ENCODE data around the gene LNX2. TPM values are rescaled to one million over a fixed set of nuclear protein-coding genes. Genes with fewer than 3 reads are reported as not detected.

LNX2 gene
- total and polyA plus RNA-seq, 2 of the 4 experiments (the other 2 are of a cell fraction): 3.1 to 7.2 TPM

DNA sequence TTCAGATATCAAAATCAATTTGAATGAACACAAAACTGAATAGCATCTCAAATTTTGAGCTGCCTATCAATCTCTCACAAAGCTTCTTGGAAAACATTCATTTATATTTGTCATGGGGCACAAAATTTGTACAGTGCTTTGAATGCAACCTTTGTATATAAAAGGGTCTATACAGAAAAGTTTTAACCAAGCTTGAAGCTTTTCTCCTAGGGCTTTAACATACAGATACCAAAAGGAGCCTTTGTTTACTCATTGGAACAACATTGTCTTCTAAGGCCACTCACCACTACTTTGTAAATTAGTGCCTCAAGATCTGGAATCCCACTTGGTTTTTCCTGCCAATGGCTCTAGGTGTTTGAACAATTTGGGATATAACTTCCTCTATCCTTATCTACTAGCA, 21.2 kb downstream of the LNX2 start:
- Histone ChIP-seq H3K9me1 (ENCODE audit: insufficient read depth, low read length) (peaks cover 6% of the 10 kb centered on the region; the same call in 1 of the 2 replicates), H2BK15ac (ENCODE audit: low read depth, low read length) (no peak overlapping the region), H3K4me3 (ENCODE audit: insufficient read depth, low read depth, low read length) (no peak overlapping the region), H4K20me1 (ENCODE audit: insufficient read depth, low read length) (no peaks in the 10 kb centered on the region), H3K79me1 (ENCODE audit: low read depth in 1 of 2, low read length in 2 of 2) (peaks cover 16 to 40% of the 10 kb centered on the region in 2 experiments; a peak in 3 of 4 replicates), H4K8ac (ENCODE audit: low read depth in 2 of 2, low read length in 2 of 2) (no peak overlapping the region), H2BK20ac (ENCODE audit: low read depth, low read length) (no peak overlapping the region), H2AK5ac (ENCODE audit: low read depth, low read length) (no peak overlapping the region), H4K5ac (ENCODE audit: low read depth, low read length) (no peak overlapping the region), H2BK5ac (ENCODE audit: low read depth, low read length, poor library complexity, severe bottlenecking) (no peak overlapping the region), H3K9ac (ENCODE audit: low read depth, low read length) (no peak overlapping the region), H3K4me2 (ENCODE audit: low read depth, low read length) (no peak overlapping the region), H3K27me3 (ENCODE audit: control insufficient read depth, insufficient read depth, low read length) (no peaks in the 10 kb centered on the region), H3K56ac (ENCODE audit: extremely low read depth, insufficient read depth, low read length) (no peak overlapping the region), H3K23ac (ENCODE audit: low read depth, low read length) (no peak overlapping the region), H3K14ac (replicated peaks; ENCODE audit: low read depth, low read length) (no peak overlapping the region), H3K27ac (ENCODE audit: insufficient read depth, low read length) (no peak overlapping the region), H3K18ac (ENCODE audit: low read depth, low read length) (no peak overlapping the region), H3K9me3 (ENCODE audit: control insufficient read depth, insufficient read depth, low read length) (no peaks in the 10 kb centered on the region), H3K4ac (ENCODE audit: low read depth, low read length) (no peak overlapping the region), H3K4me1 (ENCODE audit: control insufficient read depth, insufficient read depth, low read length) (0 out of 2 replicates have a peak, but pooled peaks cover 2% of the 10 kb centered on the region), H3K36me3 (ENCODE audit: control insufficient read depth, insufficient read depth, low read length) (no peaks in the 10 kb centered on the region), H2AK9ac (replicated peaks; ENCODE audit: low read depth, low read length, poor library complexity) (no peak overlapping the region), H4K91ac (ENCODE audit: insufficient read depth, low read depth, low read length) (no peak overlapping the region), H2AFZ (replicated peaks; ENCODE audit: low read length, poor library complexity) (no peak overlapping the region), H2BK120ac (ENCODE audit: low read depth, low read length) (no peak overlapping the region)
- intact Hi-C loops (cut with micrococcal nuclease) (no loop called here), dilution Hi-C loops (cut with HindIII; ENCODE audit: low sequenced_read_pairs, unreplicated experiment) (no loop called here), in situ Hi-C loops (cut with MboI; ENCODE audit: low sequenced_read_pairs) (no loop called here)
- TF ChIP-seq MXI1 (IDR thresholded peaks at IDR 0.05; ENCODE audit: borderline replicate concordance, low read depth, low read length) (no peak), NFE2L2 (IDR thresholded peaks at IDR 0.05; ENCODE audit: low read depth, low read length) (no peak)
- DNase-seq: no peak
- CTCF ChIA-PET: interaction anchor here (1.1 kb wide), 1 partner anchor 66 kb away, joined by 3 read pairs; no protein-coding TSS in a partner anchor
- no peak for ATAC-seq (ENCODE audit: low read depth)
- no TSS peak for BruUV-seq (replicated peaks)
- POLR2A ChIA-PET (ENCODE audit: unreplicated experiment): no interaction called here
